ENCODE results near the gene TRAPPC6A. TPM values are rescaled to one million over a fixed set of nuclear protein-coding genes. Genes with fewer than 3 reads are reported as not detected.

TRAPPC6A gene
- total and polyA plus RNA-seq, 2 of the 13 experiments (the other 11 are each of a cell fraction or from before 2014, with no cell fraction given), result 6.5 to 21.0 TPM

GRCh38 chr19:45154064-45154827 lies 23.8 kb downstream of the TRAPPC6A start (continued):
- TF ChIP-seq, protein P1, sequence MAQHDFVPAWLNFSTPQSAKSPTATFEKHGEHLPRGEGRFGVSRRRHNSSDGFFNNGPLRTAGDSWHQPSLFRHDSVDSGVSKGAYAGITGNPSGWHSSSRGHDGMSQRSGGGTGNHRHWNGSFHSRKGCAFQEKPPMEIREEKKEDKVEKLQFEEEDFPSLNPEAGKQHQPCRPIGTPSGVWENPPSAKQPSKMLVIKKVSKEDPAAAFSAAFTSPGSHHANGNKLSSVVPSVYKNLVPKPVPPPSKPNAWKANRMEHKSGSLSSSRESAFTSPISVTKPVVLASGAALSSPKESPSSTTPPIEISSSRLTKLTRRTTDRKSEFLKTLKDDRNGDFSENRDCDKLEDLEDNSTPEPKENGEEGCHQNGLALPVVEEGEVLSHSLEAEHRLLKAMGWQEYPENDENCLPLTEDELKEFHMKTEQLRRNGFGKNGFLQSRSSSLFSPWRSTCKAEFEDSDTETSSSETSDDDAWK (CRISPR knock-in tag; IDR thresholded peaks at IDR 0.05), result no peak
- TF ChIP-seq ZKSCAN8 (CRISPR knock-in tag; IDR thresholded peaks at IDR 0.05; ENCODE audit: borderline replicate concordance) (peak; percentile 74; the same call in 1 of the 2 replicates), ZNF296 (CRISPR knock-in tag; conservative IDR thresholded peaks at IDR 0.05) (no peak), ZNF44 (CRISPR knock-in tag; IDR thresholded peaks at IDR 0.05) (0 out of 2 replicates have a peak, but pooled peaks have one; percentile 12), PAX8 (CRISPR knock-in tag; IDR thresholded peaks at IDR 0.05; ENCODE audit: borderline replicate concordance) (no peak), GABPA (IDR thresholded peaks at IDR 0.05; ENCODE audit: low read depth, low read length) (no peak), GABPA (CRISPR knock-in tag; IDR thresholded peaks at IDR 0.05; ENCODE audit: low read depth) (peak; percentile 25; the same call in 1 of the 2 replicates), EEA1 (CRISPR knock-in tag; IDR thresholded peaks at IDR 0.05; ENCODE audit: borderline replicate concordance) (no peak), ZNF207 (IDR thresholded peaks at IDR 0.05; ENCODE audit: borderline replicate concordance) (no peak), ZNF772 (CRISPR knock-in tag; IDR thresholded peaks at IDR 0.05) (peak; percentile 80; the same call in 1 of the 2 replicates), ZNF280D (CRISPR knock-in tag; IDR thresholded peaks at IDR 0.05) (no peak), EP300 (IDR thresholded peaks at IDR 0.05; ENCODE audit: low read depth in 2 of 2, low read length in 2 of 2) (no peak; a peak in 1 of 4 replicates), EP300 (CRISPR knock-in tag; IDR thresholded peaks at IDR 0.05; ENCODE audit: borderline replicate concordance) (0 out of 2 replicates have a peak, but pooled peaks have one; percentile 46), BRF2 (CRISPR knock-in tag; IDR thresholded peaks at IDR 0.05) (no peak), HNF4G (IDR thresholded peaks at IDR 0.05; ENCODE audit: borderline replicate concordance, low read depth, low read length) (peak; percentile 68), HNF4G (CRISPR knock-in tag; IDR thresholded peaks at IDR 0.05; ENCODE audit: borderline replicate concordance, low read depth) (peak; percentile 62; the same call in 1 of the 2 replicates), POLR2G (IDR thresholded peaks at IDR 0.05; ENCODE audit: low read depth, low read length) (peak; percentile 72)
- TF ChIP-seq, protein P2, sequence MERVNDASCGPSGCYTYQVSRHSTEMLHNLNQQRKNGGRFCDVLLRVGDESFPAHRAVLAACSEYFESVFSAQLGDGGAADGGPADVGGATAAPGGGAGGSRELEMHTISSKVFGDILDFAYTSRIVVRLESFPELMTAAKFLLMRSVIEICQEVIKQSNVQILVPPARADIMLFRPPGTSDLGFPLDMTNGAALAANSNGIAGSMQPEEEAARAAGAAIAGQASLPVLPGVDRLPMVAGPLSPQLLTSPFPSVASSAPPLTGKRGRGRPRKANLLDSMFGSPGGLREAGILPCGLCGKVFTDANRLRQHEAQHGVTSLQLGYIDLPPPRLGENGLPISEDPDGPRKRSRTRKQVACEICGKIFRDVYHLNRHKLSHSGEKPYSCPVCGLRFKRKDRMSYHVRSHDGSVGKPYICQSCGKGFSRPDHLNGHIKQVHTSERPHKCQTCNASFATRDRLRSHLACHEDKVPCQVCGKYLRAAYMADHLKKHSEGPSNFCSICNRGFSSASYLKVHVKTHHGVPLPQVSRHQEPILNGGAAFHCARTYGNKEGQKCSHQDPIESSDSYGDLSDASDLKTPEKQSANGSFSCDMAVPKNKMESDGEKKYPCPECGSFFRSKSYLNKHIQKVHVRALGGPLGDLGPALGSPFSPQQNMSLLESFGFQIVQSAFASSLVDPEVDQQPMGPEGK (CRISPR knock-in tag; IDR thresholded peaks at IDR 0.05), result peak; percentile 62
- TF ChIP-seq, protein P3, sequence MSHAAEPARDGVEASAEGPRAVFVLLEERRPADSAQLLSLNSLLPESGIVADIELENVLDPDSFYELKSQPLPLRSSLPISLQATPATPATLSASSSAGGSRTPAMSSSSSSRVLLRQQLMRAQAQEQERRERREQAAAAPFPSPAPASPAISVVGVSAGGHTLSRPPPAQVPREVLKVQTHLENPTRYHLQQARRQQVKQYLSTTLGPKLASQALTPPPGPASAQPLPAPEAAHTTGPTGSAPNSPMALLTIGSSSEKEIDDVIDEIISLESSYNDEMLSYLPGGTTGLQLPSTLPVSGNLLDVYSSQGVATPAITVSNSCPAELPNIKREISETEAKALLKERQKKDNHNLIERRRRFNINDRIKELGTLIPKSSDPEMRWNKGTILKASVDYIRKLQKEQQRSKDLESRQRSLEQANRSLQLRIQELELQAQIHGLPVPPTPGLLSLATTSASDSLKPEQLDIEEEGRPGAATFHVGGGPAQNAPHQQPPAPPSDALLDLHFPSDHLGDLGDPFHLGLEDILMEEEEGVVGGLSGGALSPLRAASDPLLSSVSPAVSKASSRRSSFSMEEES (CRISPR knock-in tag; IDR thresholded peaks at IDR 0.05), result peak; percentile 32; the same call in 1 of the 2 replicates

All from HepG2 (cell line).